ENCODE results near the gene KISS1R.

DNA sequence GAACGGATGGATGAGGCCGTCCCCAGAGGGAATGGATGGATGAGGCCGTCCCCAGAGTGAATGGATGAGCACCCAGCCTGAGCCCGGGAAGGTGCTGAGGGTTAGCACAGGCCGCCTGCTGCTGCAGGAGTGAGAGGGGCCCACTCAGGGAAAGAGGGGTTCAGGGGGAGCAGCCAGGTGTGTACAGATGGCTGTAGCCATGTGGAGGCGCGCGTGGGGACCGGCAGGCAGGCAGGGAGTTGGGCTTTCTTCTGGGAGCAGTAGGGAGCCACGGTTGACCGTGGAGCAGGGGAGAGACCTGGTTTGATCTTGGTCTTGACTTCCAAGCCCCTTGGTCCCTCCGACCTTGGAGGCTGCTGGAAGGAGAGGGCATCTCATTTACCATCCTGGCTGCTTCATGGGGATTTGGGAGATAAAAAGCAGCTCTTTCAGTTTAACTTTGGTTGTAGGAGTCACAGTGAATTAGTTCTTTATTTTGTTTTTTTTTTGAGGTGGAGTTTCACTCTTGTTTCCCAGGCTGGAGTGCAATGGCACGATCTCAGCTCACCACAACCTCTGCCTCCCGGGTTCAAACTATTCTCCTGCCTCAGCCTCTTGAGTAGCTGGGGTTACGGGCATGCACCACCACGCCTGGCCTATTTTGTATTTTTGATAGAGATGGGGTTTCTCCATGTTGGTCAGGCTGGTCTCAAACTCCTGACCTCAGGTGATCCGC, 33.4 kb downstream of the KISS1R start:
- TF ChIP-seq CTCF (IDR thresholded peaks at IDR 0.05; ENCODE audit: low read length) (no peak), EZH2phosphoT487 (IDR thresholded peaks at IDR 0.05; ENCODE audit: low read length) (no peak)
